ENCODE measurements around the gene PPIP5K2.
"Not testable (repeated sequence)": the region's sequence is repeated elsewhere in the genome, so short reads cannot be mapped to it uniquely, and the experiment has no call there.

The PPIP5K2 gene

GRCh38 chr5:103218164-103218563, 98.1 kb downstream of the PPIP5K2 start:
- no peak for TF ChIP-seq NFRKB (IDR thresholded peaks at IDR 0.05)
- TF ChIP-seq PKNOX1 (IDR thresholded peaks at IDR 0.05) = no peak
- TF ChIP-seq BHLHE40 (IDR thresholded peaks at IDR 0.05; ENCODE audit: borderline replicate concordance) = no peak
- no peak for DNase-seq (ENCODE audit: extremely low spot score)
- POLR2A ChIA-PET = interaction anchor here (1.5 kb wide), 1 partner anchor 98 kb away, joined by 4 read pairs; the partner anchor contains the start of genes GIN1 and PPIP5K2
- CTCF ChIA-PET = no interaction called here

GRCh38 chr5:103219074-103219473, 99.0 kb downstream of the PPIP5K2 start:
- CTCF ChIA-PET; DNase-seq (ENCODE audit: extremely low spot score); POLR2A ChIA-PET: not testable (repeated sequence)

- no peak for TF ChIP-seq FOXA1 (IDR thresholded peaks at IDR 0.05)
- TF ChIP-seq TARDBP (IDR thresholded peaks at IDR 0.05) = no peak
- TF ChIP-seq SUZ12 (IDR thresholded peaks at IDR 0.05) = no peak
- no peak for TF ChIP-seq HDGF (IDR thresholded peaks at IDR 0.05; ENCODE audit: borderline replicate concordance)
- TF ChIP-seq FOXK2 (IDR thresholded peaks at IDR 0.05) = no peak
- TF ChIP-seq CTBP1 (IDR thresholded peaks at IDR 0.05; ENCODE audit: borderline replicate concordance) = no peak
- no peak for TF ChIP-seq NFRKB (IDR thresholded peaks at IDR 0.05)
- TF ChIP-seq ELF4 (IDR thresholded peaks at IDR 0.05) = no peak
- TF ChIP-seq L3MBTL2 (conservative IDR thresholded peaks at IDR 0.05) = no peak
- no peak for TF ChIP-seq SP1 (IDR thresholded peaks at IDR 0.05)
- TF ChIP-seq FOXM1 (IDR thresholded peaks at IDR 0.05; ENCODE audit: borderline replicate concordance) = no peak
- no peak for TF ChIP-seq ZNF384 (IDR thresholded peaks at IDR 0.05)
- TF ChIP-seq ARNT (IDR thresholded peaks at IDR 0.05) = no peak
- TF ChIP-seq PKNOX1 (IDR thresholded peaks at IDR 0.05) = no peak
- TF ChIP-seq LEF1 (IDR thresholded peaks at IDR 0.05; ENCODE audit: borderline replicate concordance) = no peak
- no peak for TF ChIP-seq BHLHE40 (IDR thresholded peaks at IDR 0.05; ENCODE audit: borderline replicate concordance)
- DNase-seq (ENCODE audit: extremely low spot score) = no peak
- ChIA-PET CTCF (interaction anchor here (0.5 to 2.1 kb wide), 2 partner anchors 8 to 160 kb away, joined by 3 to 21 read pairs; no protein-coding TSS in a partner anchor), POLR2A (interaction anchor here (1.7 kb wide), 1 partner anchor 35 kb away, joined by 6 read pairs; the partner anchor contains the start of gene MACIR)
Observed at GRCh38 chr5:103223031-103223955, 103.2 kb downstream of the PPIP5K2 start.

- TF ChIP-seq FOXM1 (IDR thresholded peaks at IDR 0.05; ENCODE audit: borderline replicate concordance) = no peak
- no peak for TF ChIP-seq BHLHE40 (IDR thresholded peaks at IDR 0.05; ENCODE audit: borderline replicate concordance)
- no peak for TF ChIP-seq LEF1 (IDR thresholded peaks at IDR 0.05; ENCODE audit: borderline replicate concordance)
- TF ChIP-seq TARDBP (IDR thresholded peaks at IDR 0.05) = no peak
- no peak for TF ChIP-seq SP1 (IDR thresholded peaks at IDR 0.05)
- TF ChIP-seq NFRKB (IDR thresholded peaks at IDR 0.05) = no peak
- TF ChIP-seq ARNT (IDR thresholded peaks at IDR 0.05) = no peak
- no peak for TF ChIP-seq L3MBTL2 (conservative IDR thresholded peaks at IDR 0.05)
- TF ChIP-seq CTBP1 (IDR thresholded peaks at IDR 0.05; ENCODE audit: borderline replicate concordance) = no peak
- TF ChIP-seq HDGF (IDR thresholded peaks at IDR 0.05; ENCODE audit: borderline replicate concordance) = no peak
- no peak for TF ChIP-seq SUZ12 (IDR thresholded peaks at IDR 0.05)
- no peak for TF ChIP-seq ZNF384 (IDR thresholded peaks at IDR 0.05)
- no peak for TF ChIP-seq FOXA1 (IDR thresholded peaks at IDR 0.05)
- TF ChIP-seq FOXK2 (IDR thresholded peaks at IDR 0.05) = no peak
- no peak for TF ChIP-seq ELF4 (IDR thresholded peaks at IDR 0.05)
- TF ChIP-seq PKNOX1 (IDR thresholded peaks at IDR 0.05) = no peak
- ChIA-PET CTCF (interaction anchor here (0.5 to 2.1 kb wide), 11 partner anchors 9 to 685 kb away, joined by 3 to 21 read pairs (median 3); no protein-coding TSS in a partner anchor), POLR2A (interaction anchor here (1.7 kb wide), 1 partner anchor 34 kb away, joined by 6 read pairs; the partner anchor contains the start of gene MACIR)
- DNase-seq (ENCODE audit: extremely low spot score) = peak; percentile 64
Observed at GRCh38 chr5:103224118-103224893, 104.2 kb downstream of the PPIP5K2 start.

- DNase-seq (ENCODE audit: extremely low spot score) = no peak
- ChIA-PET POLR2A (interaction anchor here (1.7 kb wide), 1 partner anchor 34 kb away, joined by 6 read pairs; the partner anchor contains the start of gene MACIR), CTCF (interaction anchor here (0.5 to 2.1 kb wide), 8 partner anchors 8 to 686 kb away, joined by 3 to 21 read pairs (median 3); no protein-coding TSS in a partner anchor)
- no peak for TF ChIP-seq TARDBP (IDR thresholded peaks at IDR 0.05)
- no peak for TF ChIP-seq ELF4 (IDR thresholded peaks at IDR 0.05)
Observed at GRCh38 chr5:103224894-103225246, 104.8 kb downstream of the PPIP5K2 start.

- ChIA-PET CTCF (no interaction called here), POLR2A (no interaction called here)
- no peak for DNase-seq (ENCODE audit: extremely low spot score)
- TF ChIP-seq NFRKB (IDR thresholded peaks at IDR 0.05) = no peak
- no peak for TF ChIP-seq SP1 (IDR thresholded peaks at IDR 0.05)
- TF ChIP-seq ZNF384 (IDR thresholded peaks at IDR 0.05) = no peak
- no peak for TF ChIP-seq FOXK2 (IDR thresholded peaks at IDR 0.05)
- TF ChIP-seq ARNT (IDR thresholded peaks at IDR 0.05) = no peak
- no peak for TF ChIP-seq HDGF (IDR thresholded peaks at IDR 0.05; ENCODE audit: borderline replicate concordance)
Observed at GRCh38 chr5:103228061-103228460, 108.0 kb downstream of the PPIP5K2 start.

Measured in HEK293T (cell line).